ENCODE data around the gene APC2.

The APC2 gene

GRCh38 chr19:1467215-1467489 lies 17.2 kb downstream of the APC2 start:
- TF ChIP-seq, protein P1, sequence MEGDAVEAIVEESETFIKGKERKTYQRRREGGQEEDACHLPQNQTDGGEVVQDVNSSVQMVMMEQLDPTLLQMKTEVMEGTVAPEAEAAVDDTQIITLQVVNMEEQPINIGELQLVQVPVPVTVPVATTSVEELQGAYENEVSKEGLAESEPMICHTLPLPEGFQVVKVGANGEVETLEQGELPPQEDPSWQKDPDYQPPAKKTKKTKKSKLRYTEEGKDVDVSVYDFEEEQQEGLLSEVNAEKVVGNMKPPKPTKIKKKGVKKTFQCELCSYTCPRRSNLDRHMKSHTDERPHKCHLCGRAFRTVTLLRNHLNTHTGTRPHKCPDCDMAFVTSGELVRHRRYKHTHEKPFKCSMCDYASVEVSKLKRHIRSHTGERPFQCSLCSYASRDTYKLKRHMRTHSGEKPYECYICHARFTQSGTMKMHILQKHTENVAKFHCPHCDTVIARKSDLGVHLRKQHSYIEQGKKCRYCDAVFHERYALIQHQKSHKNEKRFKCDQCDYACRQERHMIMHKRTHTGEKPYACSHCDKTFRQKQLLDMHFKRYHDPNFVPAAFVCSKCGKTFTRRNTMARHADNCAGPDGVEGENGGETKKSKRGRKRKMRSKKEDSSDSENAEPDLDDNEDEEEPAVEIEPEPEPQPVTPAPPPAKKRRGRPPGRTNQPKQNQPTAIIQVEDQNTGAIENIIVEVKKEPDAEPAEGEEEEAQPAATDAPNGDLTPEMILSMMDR (IDR thresholded peaks at IDR 0.05; ENCODE audit: low read depth, low read length, poor library complexity, severe bottlenecking): no peak
- no peak for TF ChIP-seq EZH2phosphoT487 (IDR thresholded peaks at IDR 0.05; ENCODE audit: borderline replicate concordance, low read length)
- Histone ChIP-seq H3K9me3 (ENCODE audit: control insufficient read depth, insufficient read depth, low read length) (no peaks in the 10 kb centered on the region), H3K4me3 (ENCODE audit: low read length) (no peak overlapping the region), H3K4me2 (ENCODE audit: low read length) (no peak overlapping the region), H3K79me2 (ENCODE audit: control insufficient read depth, low read length) (no peaks in the 10 kb centered on the region), H3K4me1 (ENCODE audit: control insufficient read depth, low read length) (peaks cover 23% of the 10 kb centered on the region), H3K36me3 (ENCODE audit: control insufficient read depth, low read length) (no peaks in the 10 kb centered on the region), H3K9me2 (replicated peaks; ENCODE audit: control insufficient read depth, low read length) (no peaks in the 10 kb centered on the region), H4K20me1 (ENCODE audit: control insufficient read depth, insufficient read depth, low read depth, low read length) (0 out of 2 replicates have a peak, but pooled peaks cover 12% of the 10 kb centered on the region), H3K27ac (ENCODE audit: low read depth, low read length) (no peak overlapping the region), H3K27me3 (ENCODE audit: control insufficient read depth, low read length) (peaks cover 36% of the 10 kb centered on the region), H3F3A (ENCODE audit: control insufficient read depth, insufficient read depth) (0 out of 2 replicates have a peak, but pooled peaks cover 4% of the 10 kb centered on the region)

GRCh38 chr19:1467490-1468273 lies 17.8 kb downstream of the APC2 start:
- Histone ChIP-seq H3K4me2 (ENCODE audit: low read length) (no peak overlapping the region), H3K4me3 (ENCODE audit: low read length) (no peak overlapping the region), H3F3A (ENCODE audit: control insufficient read depth, insufficient read depth) (0 out of 2 replicates have a peak, but pooled peaks cover 4% of the 10 kb centered on the region), H3K36me3 (ENCODE audit: control insufficient read depth, low read length) (no peaks in the 10 kb centered on the region), H3K4me1 (ENCODE audit: control insufficient read depth, low read length) (peaks cover 23% of the 10 kb centered on the region), H3K27ac (ENCODE audit: low read depth, low read length) (no peak overlapping the region), H3K79me2 (ENCODE audit: control insufficient read depth, low read length) (no peaks in the 10 kb centered on the region), H4K20me1 (ENCODE audit: control insufficient read depth, insufficient read depth, low read depth, low read length) (peaks cover 13% of the 10 kb centered on the region; the same call in 1 of the 2 replicates), H3K27me3 (ENCODE audit: control insufficient read depth, low read length) (peaks cover 39% of the 10 kb centered on the region), H3K9me3 (ENCODE audit: control insufficient read depth, insufficient read depth, low read length) (no peaks in the 10 kb centered on the region), H3K9me2 (replicated peaks; ENCODE audit: control insufficient read depth, low read length) (no peaks in the 10 kb centered on the region)
- TF ChIP-seq, protein P1 (IDR thresholded peaks at IDR 0.05; ENCODE audit: low read depth, low read length, poor library complexity, severe bottlenecking): no peak
- no peak for TF ChIP-seq EZH2phosphoT487 (IDR thresholded peaks at IDR 0.05; ENCODE audit: borderline replicate concordance, low read length)

- 0 out of 2 replicates have a peak, but pooled peaks cover 4% of the 10 kb centered on the region for H3F3A ChIP-seq (ENCODE audit: control insufficient read depth, insufficient read depth)
- H3K4me1 ChIP-seq (ENCODE audit: control insufficient read depth, low read length): peaks cover 23% of the 10 kb centered on the region
- no peak overlapping the region for H3K4me2 ChIP-seq (ENCODE audit: low read length)
- no peaks in the 10 kb centered on the region for H3K36me3 ChIP-seq (ENCODE audit: control insufficient read depth, low read length)
- no peak overlapping the region for H3K27ac ChIP-seq (ENCODE audit: low read depth, low read length)
- no peak overlapping the region for H3K4me3 ChIP-seq (ENCODE audit: low read length)
- H3K79me2 ChIP-seq (ENCODE audit: control insufficient read depth, low read length): no peaks in the 10 kb centered on the region
- peaks cover 19% of the 10 kb centered on the region; the same call in 1 of the 2 replicates for H4K20me1 ChIP-seq (ENCODE audit: control insufficient read depth, insufficient read depth, low read depth, low read length)
- no peaks in the 10 kb centered on the region for H3K9me3 ChIP-seq (ENCODE audit: control insufficient read depth, insufficient read depth, low read length)
- no peaks in the 10 kb centered on the region for H3K9me2 ChIP-seq (replicated peaks; ENCODE audit: control insufficient read depth, low read length)
- peaks cover 39% of the 10 kb centered on the region for H3K27me3 ChIP-seq (ENCODE audit: control insufficient read depth, low read length)
- no peak for TF ChIP-seq EZH2phosphoT487 (IDR thresholded peaks at IDR 0.05; ENCODE audit: borderline replicate concordance, low read length)
- TF ChIP-seq, protein P1 (IDR thresholded peaks at IDR 0.05; ENCODE audit: low read depth, low read length, poor library complexity, severe bottlenecking): peak; percentile 17
These were observed 18.4 kb downstream of the APC2 start for GRCh38 chr19:1468274-1468820.

Data from DOHH2 (cell line).